GM18870 (cell line): ENCODE results near the gene PADI1.

ENCODE experiments used
- ATAC-seq: cut with Tn5 transposase; IDR thresholded peaks from one replicate; pipeline ENCODE4 v1.9.1; 2021; ENCODE audit warnings: moderate library complexity; ENCODE audit not compliant: unreplicated experiment

PADI1 gene

DNA sequence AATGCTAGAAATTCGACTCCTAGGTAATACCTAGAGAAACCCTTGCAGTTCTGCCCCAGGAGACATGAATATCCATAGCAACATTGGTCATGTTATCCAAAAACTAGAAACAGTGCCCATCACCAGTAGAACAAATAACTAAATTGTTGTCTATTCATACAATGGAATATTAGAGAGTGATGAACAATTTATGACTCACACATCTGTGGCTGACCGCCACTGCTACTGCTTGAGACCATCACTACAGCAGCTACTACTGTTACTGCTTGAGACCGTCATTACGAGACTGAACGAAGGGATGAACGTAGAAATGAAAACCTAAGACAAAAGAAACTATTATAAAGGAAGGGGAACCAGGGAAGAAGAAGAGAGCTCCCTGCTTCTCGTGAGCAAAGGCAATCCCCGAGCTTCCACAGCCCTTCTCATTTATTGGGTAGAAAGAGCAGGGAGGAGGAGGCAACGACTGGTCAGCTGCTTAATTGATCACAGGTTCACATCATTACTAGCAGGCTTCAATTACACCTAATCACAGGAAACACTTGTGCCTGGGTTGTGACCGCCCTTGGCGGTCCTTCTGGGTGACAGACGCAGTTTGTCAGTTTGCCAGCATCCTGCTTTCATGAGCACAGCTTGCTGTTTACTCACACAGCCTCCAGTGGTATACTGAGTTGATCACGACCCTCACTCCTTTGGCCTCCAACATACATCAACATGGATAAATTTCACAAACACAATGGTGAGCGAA lies 88.9 kb downstream of the PADI1 start:
- ATAC-seq = no peak

DNA sequence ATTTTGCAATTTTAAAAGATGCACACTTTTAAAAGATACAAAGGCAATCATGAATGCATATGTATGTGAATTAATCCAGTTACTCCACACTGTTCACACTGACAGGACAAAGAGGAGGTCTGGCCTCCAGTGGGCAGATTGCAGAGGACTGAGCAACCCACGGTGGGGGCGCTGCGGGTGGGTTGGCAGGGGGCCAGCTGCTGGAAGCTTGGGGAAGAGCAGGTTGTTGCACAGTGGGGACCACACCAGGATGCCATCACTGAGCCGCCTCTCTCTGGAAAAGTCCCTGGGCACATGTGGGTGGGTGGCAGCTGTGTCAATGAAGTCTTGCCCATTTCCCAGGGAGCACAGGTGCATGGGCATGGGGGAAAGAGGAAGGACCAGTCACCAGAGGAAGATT lies 90.4 kb downstream of the PADI1 start:
- no peak for ATAC-seq
